OCI-LY3 (cell line): ENCODE data around the gene BCR.

Source experiments
- EZH2phosphoT487 ChIP-seq: fragments of 200-600 bp; shearing (Covaris generic); IDR thresholded peaks from 2 replicates; pipeline ENCODE4 v1.6.1; 2018; ENCODE audit warnings: antibody characterized with exemption, mixed run types, low read depth
- TF ChIP-seq, protein P1 (sequence below): fragments of 200-600, 300-600 bp; sonication (generic); IDR thresholded peaks from 2 replicates; pipeline ENCODE4 v1.5.1; 2014; ENCODE audit warnings: antibody characterized with exemption, low read length, low read depth

DNA sequence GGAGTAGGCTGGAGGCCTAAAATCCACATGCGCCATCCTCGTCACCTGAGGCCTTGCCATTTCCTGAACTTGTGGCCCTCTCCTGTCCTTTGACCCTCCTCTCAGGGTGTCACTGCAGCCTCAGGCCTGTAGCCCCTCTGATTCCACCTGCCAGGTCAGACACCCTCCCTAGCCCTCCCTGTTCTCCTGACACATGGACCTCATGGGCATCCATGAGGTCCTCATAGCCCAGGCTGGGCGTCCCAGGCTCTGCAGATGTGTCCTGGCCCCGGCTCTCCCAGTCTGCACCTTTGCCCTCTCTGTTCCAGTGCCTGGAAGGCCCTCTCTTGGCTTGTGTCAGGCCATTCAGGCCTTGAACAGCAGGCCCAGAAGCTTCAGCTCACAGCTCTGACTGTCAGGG lies 19.3 kb upstream of the BCR start:
- TF ChIP-seq, protein P1, sequence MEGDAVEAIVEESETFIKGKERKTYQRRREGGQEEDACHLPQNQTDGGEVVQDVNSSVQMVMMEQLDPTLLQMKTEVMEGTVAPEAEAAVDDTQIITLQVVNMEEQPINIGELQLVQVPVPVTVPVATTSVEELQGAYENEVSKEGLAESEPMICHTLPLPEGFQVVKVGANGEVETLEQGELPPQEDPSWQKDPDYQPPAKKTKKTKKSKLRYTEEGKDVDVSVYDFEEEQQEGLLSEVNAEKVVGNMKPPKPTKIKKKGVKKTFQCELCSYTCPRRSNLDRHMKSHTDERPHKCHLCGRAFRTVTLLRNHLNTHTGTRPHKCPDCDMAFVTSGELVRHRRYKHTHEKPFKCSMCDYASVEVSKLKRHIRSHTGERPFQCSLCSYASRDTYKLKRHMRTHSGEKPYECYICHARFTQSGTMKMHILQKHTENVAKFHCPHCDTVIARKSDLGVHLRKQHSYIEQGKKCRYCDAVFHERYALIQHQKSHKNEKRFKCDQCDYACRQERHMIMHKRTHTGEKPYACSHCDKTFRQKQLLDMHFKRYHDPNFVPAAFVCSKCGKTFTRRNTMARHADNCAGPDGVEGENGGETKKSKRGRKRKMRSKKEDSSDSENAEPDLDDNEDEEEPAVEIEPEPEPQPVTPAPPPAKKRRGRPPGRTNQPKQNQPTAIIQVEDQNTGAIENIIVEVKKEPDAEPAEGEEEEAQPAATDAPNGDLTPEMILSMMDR = no peak
- TF ChIP-seq EZH2phosphoT487 = no peak
